LNCAP (cell line): ENCODE data around the gene NUP50.

Source experiments
- TF ChIP-seq, protein P1 (sequence below): fragments of 450-650 bp; IDR thresholded peaks from 2 replicates; pipeline ENCODE4 v1.5.1; 2017; ENCODE audit warnings: mild to moderate bottlenecking

Gene NUP50

DNA sequence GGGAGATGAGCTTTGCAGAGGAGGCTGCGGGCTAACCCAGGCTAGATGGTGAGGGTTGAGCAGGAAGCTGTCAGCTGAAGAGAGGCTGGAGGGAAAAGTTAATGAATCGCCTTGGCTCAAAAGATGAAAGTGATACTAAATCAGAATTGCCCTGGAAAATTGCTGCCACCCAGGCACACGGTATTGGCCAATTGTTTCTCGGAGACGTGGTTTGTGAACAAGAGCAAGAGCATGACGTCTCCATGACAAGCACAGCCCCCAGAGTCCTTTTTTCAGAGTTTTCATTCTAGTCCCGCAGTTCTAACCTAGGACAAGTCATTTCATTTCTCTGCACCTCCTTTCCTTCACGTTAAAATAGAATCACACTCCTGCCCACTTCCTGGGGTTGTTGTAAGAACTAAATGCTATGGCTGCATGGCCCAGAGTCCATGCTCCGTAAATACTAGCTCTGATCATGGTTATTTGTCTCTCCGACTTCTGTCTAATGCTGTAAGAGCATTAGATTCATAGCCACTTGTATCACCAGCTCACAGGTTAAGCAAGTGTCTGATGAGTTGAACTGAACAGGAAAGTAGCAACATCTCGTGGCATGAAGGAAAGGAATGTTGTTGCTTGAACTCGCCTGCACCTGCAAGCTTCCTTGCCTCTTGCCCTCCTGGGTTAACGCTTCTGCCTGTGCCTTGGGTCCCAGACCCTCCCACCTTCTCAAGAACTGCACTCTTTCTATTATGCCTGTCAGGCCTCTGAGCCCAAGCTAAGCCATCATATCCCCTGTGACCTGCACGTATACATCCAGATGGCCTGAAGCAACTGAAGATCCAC is 33.8 kb upstream of the NUP50 start:
- TF ChIP-seq, protein P1, sequence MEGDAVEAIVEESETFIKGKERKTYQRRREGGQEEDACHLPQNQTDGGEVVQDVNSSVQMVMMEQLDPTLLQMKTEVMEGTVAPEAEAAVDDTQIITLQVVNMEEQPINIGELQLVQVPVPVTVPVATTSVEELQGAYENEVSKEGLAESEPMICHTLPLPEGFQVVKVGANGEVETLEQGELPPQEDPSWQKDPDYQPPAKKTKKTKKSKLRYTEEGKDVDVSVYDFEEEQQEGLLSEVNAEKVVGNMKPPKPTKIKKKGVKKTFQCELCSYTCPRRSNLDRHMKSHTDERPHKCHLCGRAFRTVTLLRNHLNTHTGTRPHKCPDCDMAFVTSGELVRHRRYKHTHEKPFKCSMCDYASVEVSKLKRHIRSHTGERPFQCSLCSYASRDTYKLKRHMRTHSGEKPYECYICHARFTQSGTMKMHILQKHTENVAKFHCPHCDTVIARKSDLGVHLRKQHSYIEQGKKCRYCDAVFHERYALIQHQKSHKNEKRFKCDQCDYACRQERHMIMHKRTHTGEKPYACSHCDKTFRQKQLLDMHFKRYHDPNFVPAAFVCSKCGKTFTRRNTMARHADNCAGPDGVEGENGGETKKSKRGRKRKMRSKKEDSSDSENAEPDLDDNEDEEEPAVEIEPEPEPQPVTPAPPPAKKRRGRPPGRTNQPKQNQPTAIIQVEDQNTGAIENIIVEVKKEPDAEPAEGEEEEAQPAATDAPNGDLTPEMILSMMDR, result no peak

GRCh38 chr22:45130891-45131290 is 32.8 kb upstream of the NUP50 start:
- TF ChIP-seq, protein P1, result no peak

- TF ChIP-seq, protein P1, result no peak
Measured at GRCh38 chr22:45131749-45132148, 32.0 kb upstream of the NUP50 start.

- TF ChIP-seq, protein P1, result no peak
Measured at GRCh38 chr22:45134313-45134712, 29.4 kb upstream of the NUP50 start.

- TF ChIP-seq, protein P1, result no peak
Measured at GRCh38 chr22:45136594-45136993, 27.1 kb upstream of the NUP50 start.

DNA sequence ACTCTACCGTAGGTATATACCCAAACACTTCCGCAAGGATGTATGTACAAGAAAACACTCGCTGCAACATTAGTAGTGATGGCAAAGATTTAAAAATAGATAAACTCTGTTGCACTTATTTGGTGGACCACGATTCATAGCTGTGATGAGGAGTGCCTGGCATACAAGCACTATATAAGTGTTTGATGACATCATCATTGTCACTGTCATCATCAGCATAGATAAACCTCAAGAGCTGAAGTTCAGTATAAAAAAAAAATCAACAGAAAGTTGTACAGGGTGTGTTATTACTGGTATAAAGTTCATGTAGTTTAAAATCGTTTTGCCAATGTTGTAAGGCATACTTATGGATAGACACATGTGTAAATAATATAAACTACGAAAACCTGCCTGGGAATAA is 24.0 kb upstream of the NUP50 start:
- TF ChIP-seq, protein P1, result no peak

DNA sequence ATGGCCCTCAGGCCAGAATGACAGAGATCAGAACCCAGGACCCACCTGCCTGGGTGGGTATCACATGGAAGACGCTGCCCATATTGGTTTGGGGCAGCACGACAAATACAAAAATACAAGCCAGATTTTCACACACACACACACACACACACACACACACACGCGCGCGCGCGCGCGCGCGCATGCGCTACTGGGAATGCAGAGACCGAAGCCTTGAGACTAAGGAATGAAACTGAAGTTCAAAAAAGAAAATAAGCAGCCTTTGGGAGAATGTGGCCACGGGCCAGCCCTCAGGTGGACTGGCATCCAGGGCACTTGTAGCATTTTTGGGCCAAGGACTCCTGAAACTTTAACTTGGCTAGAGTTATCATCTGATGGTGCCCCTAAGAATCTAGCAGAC is 21.3 kb upstream of the NUP50 start:
- TF ChIP-seq, protein P1, result no peak
